Measurements from ENCODE around the gene VRK2.

Gene VRK2

DNA sequence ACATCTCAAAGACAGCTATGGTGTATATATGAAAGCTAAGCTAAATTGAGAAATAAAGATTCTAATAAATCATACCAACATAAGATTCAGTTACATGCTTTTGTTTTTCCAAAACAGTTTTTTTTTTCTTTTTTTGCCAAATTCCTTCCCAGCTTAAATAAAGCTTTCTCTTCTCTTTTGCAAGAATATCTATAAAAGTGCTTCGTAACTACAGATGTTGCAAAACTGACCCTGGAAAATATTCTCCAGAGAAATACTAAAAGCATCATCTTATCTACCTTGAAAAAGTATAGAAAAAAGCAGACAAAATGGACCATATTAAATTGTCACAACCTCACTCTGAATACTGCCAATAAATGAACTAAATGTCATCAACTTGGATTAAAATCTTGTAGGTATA, 155.8 kb downstream of the VRK2 start:
- H4K20me1 ChIP-seq (ENCODE audit: insufficient read depth, low read length): no peaks in the 10 kb centered on the region
- H3K9me2 ChIP-seq (ENCODE audit: low read depth, low read length): no peaks in the 10 kb centered on the region
- peaks cover 6% of the 10 kb centered on the region for H3K4me1 ChIP-seq (ENCODE audit: insufficient read depth, low read length, severe bottlenecking)
- no peak overlapping the region for H3K4me2 ChIP-seq (ENCODE audit: low read length)
- no peak for TF ChIP-seq EZH2 (IDR thresholded peaks at IDR 0.05; ENCODE audit: borderline replicate concordance, low read length)
- TF ChIP-seq, protein P1, sequence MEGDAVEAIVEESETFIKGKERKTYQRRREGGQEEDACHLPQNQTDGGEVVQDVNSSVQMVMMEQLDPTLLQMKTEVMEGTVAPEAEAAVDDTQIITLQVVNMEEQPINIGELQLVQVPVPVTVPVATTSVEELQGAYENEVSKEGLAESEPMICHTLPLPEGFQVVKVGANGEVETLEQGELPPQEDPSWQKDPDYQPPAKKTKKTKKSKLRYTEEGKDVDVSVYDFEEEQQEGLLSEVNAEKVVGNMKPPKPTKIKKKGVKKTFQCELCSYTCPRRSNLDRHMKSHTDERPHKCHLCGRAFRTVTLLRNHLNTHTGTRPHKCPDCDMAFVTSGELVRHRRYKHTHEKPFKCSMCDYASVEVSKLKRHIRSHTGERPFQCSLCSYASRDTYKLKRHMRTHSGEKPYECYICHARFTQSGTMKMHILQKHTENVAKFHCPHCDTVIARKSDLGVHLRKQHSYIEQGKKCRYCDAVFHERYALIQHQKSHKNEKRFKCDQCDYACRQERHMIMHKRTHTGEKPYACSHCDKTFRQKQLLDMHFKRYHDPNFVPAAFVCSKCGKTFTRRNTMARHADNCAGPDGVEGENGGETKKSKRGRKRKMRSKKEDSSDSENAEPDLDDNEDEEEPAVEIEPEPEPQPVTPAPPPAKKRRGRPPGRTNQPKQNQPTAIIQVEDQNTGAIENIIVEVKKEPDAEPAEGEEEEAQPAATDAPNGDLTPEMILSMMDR (IDR thresholded peaks at IDR 0.05; ENCODE audit: low read length): no peak
- H3K79me2 ChIP-seq (ENCODE audit: insufficient read depth, low read length): no peaks in the 10 kb centered on the region
- peaks cover 12% of the 10 kb centered on the region; the same call in 1 of the 2 replicates for H3K36me3 ChIP-seq (ENCODE audit: insufficient read depth, low read length)
- no peak overlapping the region for H3K4me3 ChIP-seq (ENCODE audit: low read depth, low read length, poor library complexity, severe bottlenecking)
- H2AFZ ChIP-seq (ENCODE audit: low read length): no peak overlapping the region
- H3K27me3 ChIP-seq (ENCODE audit: insufficient read depth, low read length): no peaks in the 10 kb centered on the region
- H3K27ac ChIP-seq (ENCODE audit: low read depth, low read length, poor library complexity, severe bottlenecking): no peak overlapping the region
- H3F3A ChIP-seq (ENCODE audit: insufficient read depth, low read length): no peaks in the 10 kb centered on the region
- H3K9ac ChIP-seq (ENCODE audit: low read length): no peak overlapping the region
- no peaks in the 10 kb centered on the region for H3K9me3 ChIP-seq (ENCODE audit: low read length)

DNA sequence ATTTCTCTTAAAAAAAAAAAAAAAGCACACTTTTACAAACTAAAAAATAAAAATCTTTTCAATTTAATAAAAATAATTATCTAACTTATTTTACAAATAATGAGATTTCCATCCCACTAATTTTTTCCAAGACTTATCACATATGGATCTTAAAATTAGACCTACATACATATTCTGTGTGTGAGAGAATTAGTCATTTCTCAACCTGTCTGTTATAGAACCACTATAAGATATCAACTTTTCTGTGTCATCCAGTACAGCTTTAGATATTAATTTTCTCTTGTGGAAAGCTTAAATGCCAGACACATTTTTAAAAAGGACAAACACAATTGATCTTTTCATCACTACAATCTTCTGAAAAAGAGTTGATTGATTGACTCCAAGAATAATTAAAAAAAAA, 156.4 kb downstream of the VRK2 start:
- H3K79me2 ChIP-seq (ENCODE audit: insufficient read depth, low read length): no peaks in the 10 kb centered on the region
- H3K4me2 ChIP-seq (ENCODE audit: low read length): no peak overlapping the region
- TF ChIP-seq EZH2 (IDR thresholded peaks at IDR 0.05; ENCODE audit: borderline replicate concordance, low read length): no peak
- TF ChIP-seq, protein P1 (IDR thresholded peaks at IDR 0.05; ENCODE audit: low read length): no peak

DNA sequence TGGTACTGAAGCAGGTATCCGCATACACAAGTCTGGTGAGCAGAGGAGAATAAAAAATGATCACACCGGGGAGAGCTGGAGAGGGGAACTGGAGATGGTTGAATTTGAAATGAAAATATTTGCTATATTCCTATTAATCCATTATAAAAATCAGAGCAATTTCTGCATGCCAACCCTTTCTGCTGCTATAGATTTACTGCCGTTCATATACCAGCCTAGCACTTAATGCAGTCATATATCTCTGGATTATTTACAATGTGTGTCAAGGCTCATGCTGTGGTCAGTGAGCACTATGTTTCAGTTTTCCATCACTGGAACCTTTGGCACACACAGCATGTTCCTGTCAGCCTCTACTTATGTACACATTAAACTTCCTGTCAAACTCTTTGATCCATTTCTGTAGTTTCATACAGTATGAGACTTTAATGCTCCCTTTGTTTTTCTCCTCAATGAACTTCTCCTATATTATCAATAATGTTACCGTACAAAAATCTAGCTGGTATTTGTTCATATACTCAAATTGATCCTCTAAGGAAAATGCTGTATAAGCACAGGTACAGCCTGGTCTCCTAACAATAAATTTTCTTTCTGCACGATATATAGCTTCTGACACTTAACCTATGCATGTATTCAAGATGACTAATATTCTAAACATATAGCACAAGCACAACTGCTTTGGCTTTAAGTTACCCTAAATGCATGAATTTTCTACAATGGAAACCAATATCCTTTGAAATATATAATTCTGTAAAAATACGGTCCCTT, 157.8 kb downstream of the VRK2 start:
- H2AFZ ChIP-seq (ENCODE audit: low read length): no peak overlapping the region
- no peaks in the 10 kb centered on the region for H3K79me2 ChIP-seq (ENCODE audit: insufficient read depth, low read length)
- H3K36me3 ChIP-seq (ENCODE audit: insufficient read depth, low read length): peaks cover 19% of the 10 kb centered on the region; the same call in 1 of the 2 replicates
- no peak overlapping the region for H3K4me2 ChIP-seq (ENCODE audit: low read length)
- H3K9ac ChIP-seq (ENCODE audit: low read length): no peak overlapping the region
- no peaks in the 10 kb centered on the region for H3K27me3 ChIP-seq (ENCODE audit: insufficient read depth, low read length)
- no peaks in the 10 kb centered on the region for H3F3A ChIP-seq (ENCODE audit: insufficient read depth, low read length)
- H3K27ac ChIP-seq (ENCODE audit: low read depth, low read length, poor library complexity, severe bottlenecking): no peak overlapping the region
- H3K4me1 ChIP-seq (ENCODE audit: insufficient read depth, low read length, severe bottlenecking): peaks cover 6% of the 10 kb centered on the region
- H4K20me1 ChIP-seq (ENCODE audit: insufficient read depth, low read length): no peaks in the 10 kb centered on the region
- no peak overlapping the region for H3K4me3 ChIP-seq (ENCODE audit: low read depth, low read length, poor library complexity, severe bottlenecking)
- H3K9me3 ChIP-seq (ENCODE audit: low read length): no peaks in the 10 kb centered on the region
- TF ChIP-seq EZH2 (IDR thresholded peaks at IDR 0.05; ENCODE audit: borderline replicate concordance, low read length): no peak
- TF ChIP-seq, protein P1 (IDR thresholded peaks at IDR 0.05; ENCODE audit: low read length): no peak
- no peaks in the 10 kb centered on the region for H3K9me2 ChIP-seq (ENCODE audit: low read depth, low read length)

More for the DNA sequence above, 156.4 kb downstream of the VRK2 start:
- Histone ChIP-seq H3F3A (ENCODE audit: insufficient read depth, low read length) (no peaks in the 10 kb centered on the region), H3K9ac (ENCODE audit: low read length) (no peak overlapping the region), H3K9me3 (ENCODE audit: low read length) (no peaks in the 10 kb centered on the region), H4K20me1 (ENCODE audit: insufficient read depth, low read length) (no peaks in the 10 kb centered on the region), H2AFZ (ENCODE audit: low read length) (no peak overlapping the region), H3K27ac (ENCODE audit: low read depth, low read length, poor library complexity, severe bottlenecking) (no peak overlapping the region), H3K4me1 (ENCODE audit: insufficient read depth, low read length, severe bottlenecking) (peaks cover 6% of the 10 kb centered on the region), H3K27me3 (ENCODE audit: insufficient read depth, low read length) (no peaks in the 10 kb centered on the region), H3K36me3 (ENCODE audit: insufficient read depth, low read length) (peaks cover 12% of the 10 kb centered on the region; the same call in 1 of the 2 replicates), H3K4me3 (ENCODE audit: low read depth, low read length, poor library complexity, severe bottlenecking) (no peak overlapping the region), H3K9me2 (ENCODE audit: low read depth, low read length) (no peaks in the 10 kb centered on the region)

Measured in OCI-LY1 (cell line).